Measurements from ENCODE around the gene P2RY12.
A peak's percentile ranks its signal among the peaks of the same experiment; 100 is the strongest.

Gene P2RY12

GRCh38 chr3:151346292-151346691 is 38.3 kb downstream of the P2RY12 start:
- no peak for DNase-seq

GRCh38 chr3:151345859-151346258 is 38.7 kb downstream of the P2RY12 start:
- no peak for DNase-seq

GRCh38 chr3:151331696-151332095 is 52.9 kb downstream of the P2RY12 start:
- no peak for DNase-seq

- DNase-seq, result no peak
These were observed 53.7 kb downstream of the P2RY12 start for GRCh38 chr3:151330899-151331298.

- DNase-seq, result no peak
These were observed 54.2 kb downstream of the P2RY12 start for GRCh38 chr3:151330379-151330778.

- no peak for DNase-seq
These were observed 55.2 kb downstream of the P2RY12 start, which contains the start of gene P2RY13 for GRCh38 chr3:151329363-151329762. P2RY13 (minus strand) TSS chr3:151329549; CDS start chr3:151329528, 21 bp downstream.

GRCh38 chr3:151328298-151328995 is 56.1 kb downstream of the P2RY12 start:
- peak in 2 of 56 donors; percentile 1 to 15 for DNase-seq

GRCh38 chr3:151327571-151328198 is 56.9 kb downstream of the P2RY12 start:
- DNase-seq, result no peak

GRCh38 chr3:151322511-151322910 is 62.0 kb downstream of the P2RY12 start:
- DNase-seq, result no peak

GRCh38 chr3:151321526-151321925 is 63.0 kb downstream of the P2RY12 start:
- DNase-seq, result no peak

GRCh38 chr3:151320131-151320530 is 64.4 kb downstream of the P2RY12 start:
- DNase-seq, result no peak

GRCh38 chr3:151319628-151320027 is 64.9 kb downstream of the P2RY12 start:
- no peak for DNase-seq

GRCh38 chr3:151318991-151319390 is 65.6 kb downstream of the P2RY12 start:
- no peak for DNase-seq

GRCh38 chr3:151318313-151318712 is 66.2 kb downstream of the P2RY12 start:
- no peak for DNase-seq

GRCh38 chr3:151316267-151316991 is 68.1 kb downstream of the P2RY12 start, which contains the start of gene GPR87:
GPR87 (minus strand) TSS chr3:151316820; CDS start chr3:151300100, 16,720 bp downstream.
- DNase-seq, result peak in 8 of 56 donors; percentile 4 to 24 (median 10)

GRCh38 chr3:151315846-151316245 is 68.7 kb downstream of the P2RY12 start:
- no peak for DNase-seq

GRCh38 chr3:151315136-151315535 is 69.4 kb downstream of the P2RY12 start:
- DNase-seq, result no peak

- DNase-seq, result no peak
These were observed 70.0 kb downstream of the P2RY12 start for GRCh38 chr3:151314593-151314992.

- no peak for DNase-seq
These were observed 70.4 kb downstream of the P2RY12 start for GRCh38 chr3:151314137-151314536.

GRCh38 chr3:151312972-151313371 is 71.6 kb downstream of the P2RY12 start:
- no peak for DNase-seq

GRCh38 chr3:151309566-151309965 is 75.0 kb downstream of the P2RY12 start:
- DNase-seq, result no peak
